HG03575 (cell line): ENCODE results near the gene ACADS.
"Not testable (repeated sequence)": the region's sequence is repeated elsewhere in the genome, so short reads cannot be mapped to it uniquely, and the experiment has no call there.

Experiments
- ATAC-seq: cut with Tn5 transposase; IDR thresholded peaks from one replicate; pipeline ENCODE4 v1.9.1; 2021; ENCODE audit not compliant: unreplicated experiment, insufficient number of reproducible peaks, low FRiP score; ENCODE audit errors: extremely low read depth

The ACADS gene

GRCh38 chr12:120720987-120721801, 4.4 kb upstream of the ACADS start:
- ATAC-seq = no peak

GRCh38 chr12:120721866-120722265, 3.8 kb upstream of the ACADS start:
- no peak for ATAC-seq

DNA sequence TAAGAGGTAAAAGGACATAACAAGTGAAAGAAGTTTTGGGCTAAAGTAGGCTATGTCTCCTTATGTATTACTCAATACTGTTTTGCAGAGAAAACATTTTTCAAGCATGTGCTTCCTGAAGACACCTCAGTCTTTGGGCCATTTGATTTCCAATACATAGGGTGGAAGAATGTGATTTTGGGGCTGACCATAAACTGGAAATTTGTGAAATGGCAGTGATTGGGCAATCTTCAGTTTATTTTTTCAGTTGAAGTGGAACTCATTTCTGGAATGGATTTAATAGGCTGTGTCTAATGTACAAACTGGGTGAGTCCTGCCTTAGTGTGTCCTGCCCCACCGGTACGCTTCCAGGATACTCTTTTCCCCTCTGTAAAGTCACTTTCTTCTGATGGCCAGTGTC, 2.8 kb upstream of the ACADS start:
- ATAC-seq = no peak

DNA sequence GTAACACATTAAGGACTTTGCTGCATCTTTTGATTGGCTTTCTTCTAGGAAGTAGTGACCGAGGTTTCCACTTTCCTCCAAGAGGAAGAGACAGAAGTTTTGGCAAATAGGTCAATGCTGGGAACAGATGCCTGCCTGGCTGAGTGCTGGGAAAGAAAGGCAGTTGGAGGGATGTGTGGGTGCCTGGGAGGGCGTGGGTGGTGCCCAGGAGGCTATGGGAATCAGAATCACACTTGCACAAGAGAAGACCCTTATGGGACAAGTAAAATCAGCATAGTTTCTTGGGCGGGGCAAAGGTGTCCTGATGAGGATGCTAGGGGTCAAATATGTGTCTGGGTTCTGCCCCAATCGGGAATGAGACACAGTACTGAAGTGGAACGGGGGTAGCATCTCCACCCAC, 906 bp upstream of the ACADS start:
- no peak for ATAC-seq

DNA sequence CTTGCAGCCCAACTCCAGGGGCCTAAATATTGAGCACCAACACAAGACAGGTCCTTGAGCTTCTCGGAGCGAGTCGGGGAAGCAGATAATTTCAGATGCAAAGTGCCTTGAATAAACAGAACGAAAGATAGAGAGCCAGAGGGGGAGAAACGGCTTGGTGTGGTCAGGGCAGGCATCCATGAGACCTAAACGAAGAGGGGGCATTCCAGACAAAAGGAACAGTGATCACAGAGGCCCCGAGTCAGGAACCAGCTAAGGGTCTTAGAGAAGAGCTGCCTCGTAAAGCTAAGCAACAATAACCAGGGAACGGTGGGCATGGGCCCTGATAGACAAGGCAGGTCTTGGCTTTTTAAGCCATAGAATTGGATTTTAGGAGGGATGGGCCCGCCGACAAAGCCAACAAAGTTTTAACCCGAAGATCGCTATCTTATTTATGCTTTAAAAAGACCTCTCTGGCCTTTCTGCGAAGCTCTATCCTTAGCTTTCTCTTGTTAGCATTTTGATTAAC, 421 bp upstream of the ACADS start:
- no peak for ATAC-seq

DNA sequence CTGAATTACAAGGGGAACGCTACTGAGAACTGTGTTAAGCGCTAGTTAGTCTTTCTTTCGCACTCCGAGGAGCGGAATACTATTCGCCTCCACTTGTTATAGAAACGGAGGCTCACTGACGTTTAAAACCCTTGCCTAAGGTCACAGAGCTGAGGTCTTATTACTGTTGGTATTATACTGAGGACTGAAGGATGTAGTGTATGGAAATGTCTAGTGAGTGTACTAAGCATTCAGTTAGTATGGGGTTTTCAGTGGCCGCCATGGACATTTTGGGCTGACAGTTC, 826 bp downstream of the ACADS start:
- no peak for ATAC-seq

DNA sequence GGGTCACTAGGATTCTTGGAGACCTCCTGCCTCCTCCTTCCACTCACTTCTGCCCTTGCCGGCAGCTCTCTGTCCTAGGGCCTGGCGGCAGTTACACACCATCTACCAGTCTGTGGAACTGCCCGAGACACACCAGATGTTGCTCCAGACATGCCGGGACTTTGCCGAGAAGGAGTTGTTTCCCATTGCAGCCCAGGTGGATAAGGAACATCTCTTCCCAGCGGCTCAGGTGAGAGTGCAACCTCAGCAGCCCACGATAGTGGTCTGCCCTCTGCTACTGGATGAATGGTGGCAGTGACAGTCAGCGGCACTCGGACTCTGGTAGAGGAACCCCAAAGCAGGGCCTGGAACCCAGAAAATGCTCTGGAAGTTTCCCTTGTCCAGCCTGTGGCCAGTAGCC, 1.3 kb downstream of the ACADS start:
- ATAC-seq = no peak

GRCh38 chr12:120732198-120732597, 6.6 kb downstream of the ACADS start:
- ATAC-seq = not testable (repeated sequence)

- no peak for ATAC-seq
Observed at GRCh38 chr12:120733574-120733973, 7.9 kb downstream of the ACADS start.

- ATAC-seq = no peak
Observed at GRCh38 chr12:120734210-120734609, 8.6 kb downstream of the ACADS start.

GRCh38 chr12:120735181-120735580, 9.6 kb downstream of the ACADS start:
- ATAC-seq = no peak

DNA sequence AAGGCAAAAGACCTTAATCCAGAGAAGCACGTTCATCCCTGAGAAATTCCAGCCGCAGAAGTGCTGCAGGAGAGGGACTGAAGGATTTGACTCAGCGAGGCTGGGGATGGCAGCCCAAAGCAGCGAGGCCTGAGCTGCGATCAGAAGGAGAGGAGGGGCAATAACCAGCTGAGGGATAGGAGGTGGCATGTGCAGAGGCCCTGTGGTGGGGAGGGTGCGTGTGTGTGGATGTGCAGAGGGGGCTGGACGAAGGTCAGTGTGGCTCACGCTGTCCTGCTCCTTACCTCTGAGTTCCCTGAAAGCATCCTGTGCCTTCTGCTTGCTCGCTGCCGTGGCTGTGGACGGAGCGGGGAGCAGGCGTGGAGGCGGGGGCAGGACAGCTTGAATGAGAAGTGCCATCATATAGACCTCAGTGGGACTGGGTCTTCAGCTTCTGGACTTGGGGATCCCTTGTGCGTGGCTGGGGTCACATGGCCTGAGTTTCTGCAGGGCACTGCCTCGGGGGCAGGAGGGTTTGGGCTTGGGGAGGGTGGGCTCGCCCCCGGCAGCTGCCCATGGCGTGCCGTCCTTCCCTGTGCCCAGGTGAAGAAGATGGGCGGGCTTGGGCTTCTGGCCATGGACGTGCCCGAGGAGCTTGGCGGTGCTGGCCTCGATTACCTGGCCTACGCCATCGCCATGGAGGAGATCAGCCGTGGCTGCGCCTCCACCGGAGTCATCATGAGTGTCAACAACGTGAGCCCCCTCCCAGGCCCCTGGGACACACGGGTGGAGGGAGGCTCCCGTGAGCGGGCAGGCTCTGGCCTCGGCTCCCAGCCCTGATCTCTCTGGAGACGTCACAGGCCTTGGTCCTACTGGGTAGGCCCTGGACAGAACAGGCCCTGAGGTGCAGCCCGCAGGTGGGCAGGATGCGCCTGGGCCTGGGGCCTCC, 11.0 kb downstream of the ACADS start:
- no peak for ATAC-seq

GRCh38 chr12:120737557-120738251, 12.1 kb downstream of the ACADS start:
- no peak for ATAC-seq

- ATAC-seq = no peak
Observed at GRCh38 chr12:120738252-120739030, 12.8 kb downstream of the ACADS start.

GRCh38 chr12:120739031-120739762, 13.6 kb downstream of the ACADS start:
- ATAC-seq = no peak

GRCh38 chr12:120739821-120740613, 14.4 kb downstream of the ACADS start:
- ATAC-seq = no peak

GRCh38 chr12:120740871-120741270, 15.2 kb downstream of the ACADS start:
- ATAC-seq = no peak
